ENCODE measurements around the gene MICAL3. TPM values are rescaled to one million over a fixed set of nuclear protein-coding genes. Genes with fewer than 3 reads are reported as not detected.

Gene MICAL3
- total RNA-seq, 1 donor from 2014 or later = 47.9 TPM

- Mint-ChIP-seq H3K27ac (ENCODE audit: unreplicated experiment) (no peak overlapping the region), H3K27me3 (ENCODE audit: unreplicated experiment) (no peaks in the 10 kb centered on the region), H3K9me3 (ENCODE audit: unreplicated experiment) (no peaks in the 10 kb centered on the region), H3K4me1 (ENCODE audit: unreplicated experiment) (no peaks in the 10 kb centered on the region), H3K36me3 (ENCODE audit: unreplicated experiment) (peaks cover 14% of the 10 kb centered on the region), H3K4me3 (ENCODE audit: unreplicated experiment) (no peak overlapping the region)
- no peak for TF ChIP-seq CTCF (IDR thresholded peaks at IDR 0.05)
- no peak for DNase-seq (ENCODE audit: extremely low spot score, unreplicated experiment)
These were observed 207.3 kb downstream of the MICAL3 start for GRCh38 chr22:17817079-17817478.

GRCh38 chr22:17816649-17817048, 207.7 kb downstream of the MICAL3 start:
- H3K27ac Mint-ChIP-seq (ENCODE audit: unreplicated experiment) = no peak overlapping the region
- no peak overlapping the region for H3K4me3 Mint-ChIP-seq (ENCODE audit: unreplicated experiment)
- no peak for TF ChIP-seq CTCF (IDR thresholded peaks at IDR 0.05)
- H3K4me1 Mint-ChIP-seq (ENCODE audit: unreplicated experiment) = no peaks in the 10 kb centered on the region
- no peak for DNase-seq (ENCODE audit: extremely low spot score, unreplicated experiment)
- peaks cover 14% of the 10 kb centered on the region for H3K36me3 Mint-ChIP-seq (ENCODE audit: unreplicated experiment)
- no peaks in the 10 kb centered on the region for H3K27me3 Mint-ChIP-seq (ENCODE audit: unreplicated experiment)
- no peaks in the 10 kb centered on the region for H3K9me3 Mint-ChIP-seq (ENCODE audit: unreplicated experiment)

- H3K27ac Mint-ChIP-seq (ENCODE audit: unreplicated experiment) = no peak overlapping the region
- H3K36me3 Mint-ChIP-seq (ENCODE audit: unreplicated experiment) = peaks cover 21% of the 10 kb centered on the region
- DNase-seq (ENCODE audit: extremely low spot score, unreplicated experiment) = no peak
- no peaks in the 10 kb centered on the region for H3K4me1 Mint-ChIP-seq (ENCODE audit: unreplicated experiment)
- no peak overlapping the region for H3K4me3 Mint-ChIP-seq (ENCODE audit: unreplicated experiment)
- no peak for TF ChIP-seq CTCF (IDR thresholded peaks at IDR 0.05)
- no peaks in the 10 kb centered on the region for H3K9me3 Mint-ChIP-seq (ENCODE audit: unreplicated experiment)
- H3K27me3 Mint-ChIP-seq (ENCODE audit: unreplicated experiment) = no peaks in the 10 kb centered on the region
These were observed 208.6 kb downstream of the MICAL3 start for GRCh38 chr22:17815703-17816254.

- no peak for DNase-seq (ENCODE audit: extremely low spot score, unreplicated experiment)
- TF ChIP-seq CTCF (IDR thresholded peaks at IDR 0.05) = no peak
- H3K27me3 Mint-ChIP-seq (ENCODE audit: unreplicated experiment) = no peaks in the 10 kb centered on the region
- no peak overlapping the region for H3K27ac Mint-ChIP-seq (ENCODE audit: unreplicated experiment)
- no peaks in the 10 kb centered on the region for H3K4me1 Mint-ChIP-seq (ENCODE audit: unreplicated experiment)
- H3K9me3 Mint-ChIP-seq (ENCODE audit: unreplicated experiment) = no peaks in the 10 kb centered on the region
- no peak overlapping the region for H3K4me3 Mint-ChIP-seq (ENCODE audit: unreplicated experiment)
- H3K36me3 Mint-ChIP-seq (ENCODE audit: unreplicated experiment) = peaks cover 24% of the 10 kb centered on the region
These were observed 209.5 kb downstream of the MICAL3 start for GRCh38 chr22:17814830-17815229.

- no peaks in the 10 kb centered on the region for H3K27me3 Mint-ChIP-seq (ENCODE audit: unreplicated experiment)
- H3K27ac Mint-ChIP-seq (ENCODE audit: unreplicated experiment) = no peak overlapping the region
- H3K36me3 Mint-ChIP-seq (ENCODE audit: unreplicated experiment) = peaks cover 22% of the 10 kb centered on the region
- no peak overlapping the region for H3K4me3 Mint-ChIP-seq (ENCODE audit: unreplicated experiment)
- H3K9me3 Mint-ChIP-seq (ENCODE audit: unreplicated experiment) = no peaks in the 10 kb centered on the region
- TF ChIP-seq CTCF (IDR thresholded peaks at IDR 0.05) = no peak
- no peak for DNase-seq (ENCODE audit: extremely low spot score, unreplicated experiment)
- no peaks in the 10 kb centered on the region for H3K4me1 Mint-ChIP-seq (ENCODE audit: unreplicated experiment)
These were observed 210.3 kb downstream of the MICAL3 start for GRCh38 chr22:17814084-17814483.

All from osteocyte (in vitro differentiated cells).